Muscle of leg (tissue), 11 donors: ENCODE results near the gene ZFP90. TPM values are rescaled to one million over a fixed set of nuclear protein-coding genes. Genes with fewer than 3 reads are reported as not detected.
A peak's percentile ranks its signal among the peaks of the same experiment; 100 is the strongest.

ENCODE experiments used
- DNase-seq: peaks from one replicate; pipeline ENCODE4 v3.0.0; 2013
- H3K27ac ChIP-seq: one replicate; pipeline ENCODE4 v1.5.1; 2013; ENCODE audit warnings: mild to moderate bottlenecking, low read length, control low read depth
- H3K27me3 ChIP-seq: one replicate; pipeline ENCODE4 v1.6.1; 2013; ENCODE audit warnings: low read length; ENCODE audit not compliant: control insufficient read depth, insufficient read depth
- H3K36me3 ChIP-seq: one replicate; pipeline ENCODE4 v1.6.1; 2013; ENCODE audit warnings: low read length; ENCODE audit not compliant: control insufficient read depth, insufficient read depth
- H3K4me1 ChIP-seq: one replicate; pipeline ENCODE4 v1.6.1; 2013; ENCODE audit warnings: low read length; ENCODE audit not compliant: control insufficient read depth, insufficient read depth
- H3K4me3 ChIP-seq: one replicate; pipeline ENCODE4 v1.5.1; 2013; ENCODE audit warnings: low read length, control low read depth
- H3K9me3 ChIP-seq: replicated peaks from 2 replicates; pipeline ENCODE4 v1.6.1; 2013; ENCODE audit warnings: low read depth, low read length; ENCODE audit not compliant: control insufficient read depth
- WGBS: methylation state at CpG from one replicate; pipeline ENCODE4 v1.1.5; 2013; ENCODE audit warnings: missing lambda C conversion rate; ENCODE audit not compliant: insufficient coverage; 5-methylcytosine and 5-hydroxymethylcytosine counted together
- polyA plus RNA-seq, 8 donors: library from polyadenylated mRNA; unstranded; fragments of 120-200 nt; gene quantifications; one replicate each; pipeline versions ENCODE4 v1.2.1 to v1.2.3, GENCODE V29; 2013; ENCODE audit warnings: inconsistent platforms in 1 of 8, low replicate concordance in 1 of 8; ENCODE audit not compliant: insufficient read length in 8 of 8, insufficient read depth in 1 of 8
- total RNA-seq: library from RNA; stranded (reverse); fragments of 120-200 nt; gene quantifications from one replicate; pipeline ENCODE4 v1.2.4, GENCODE V29; 2013

Gene ZFP90
- total and polyA plus RNA-seq, 9 donors = 13.0 to 25.9 (median 17.2) TPM

- Histone ChIP-seq H3K27me3 (no peaks in the 10 kb centered on the region), H3K9me3 (peaks cover 56% of the 10 kb centered on the region), H3K36me3 (no peaks in the 10 kb centered on the region), H3K4me3 (no peak overlapping the region), H3K4me1 (no peaks in the 10 kb centered on the region), H3K27ac (no peak overlapping the region)
- WGBS = 94% methylated on average over 3 of the region's 3 CpGs
- DNase-seq = no peak
These were observed 35.4 kb downstream of the ZFP90 start for GRCh38 chr16:68574479-68574878.

GRCh38 chr16:68575082-68575481, 36.0 kb downstream of the ZFP90 start:
- 100% methylated on average over 1 of the region's 3 CpGs for WGBS
- Histone ChIP-seq H3K4me1 (no peaks in the 10 kb centered on the region), H3K36me3 (no peaks in the 10 kb centered on the region), H3K27me3 (no peaks in the 10 kb centered on the region), H3K4me3 (no peak overlapping the region), H3K9me3 (peaks cover 52% of the 10 kb centered on the region), H3K27ac (no peak overlapping the region)
- DNase-seq = no peak

GRCh38 chr16:68577352-68577853, 38.3 kb downstream of the ZFP90 start:
- DNase-seq = no peak
- Histone ChIP-seq H3K4me1 (no peaks in the 10 kb centered on the region), H3K27me3 (no peaks in the 10 kb centered on the region), H3K36me3 (no peaks in the 10 kb centered on the region), H3K27ac (no peak overlapping the region), H3K4me3 (no peak overlapping the region), H3K9me3 (peaks cover 40% of the 10 kb centered on the region)
- 100% methylated on average over 2 of the region's 2 CpGs for WGBS

GRCh38 chr16:68590201-68590994, 51.3 kb downstream of the ZFP90 start:
- peak; percentile 44 for DNase-seq
- H3K4me3 ChIP-seq = no peak overlapping the region
- H3K36me3 ChIP-seq = no peaks in the 10 kb centered on the region
- H3K9me3 ChIP-seq = no peaks in the 10 kb centered on the region
- 10% methylated on average over 25 of the region's 26 CpGs for WGBS
- no peak overlapping the region for H3K27ac ChIP-seq
- H3K4me1 ChIP-seq = no peaks in the 10 kb centered on the region
- no peaks in the 10 kb centered on the region for H3K27me3 ChIP-seq

GRCh38 chr16:68592466-68593337, 53.6 kb downstream of the ZFP90 start:
- WGBS = 100% methylated on average over 3 of the region's 5 CpGs
- H3K4me3 ChIP-seq = no peak overlapping the region
- no peaks in the 10 kb centered on the region for H3K36me3 ChIP-seq
- H3K4me1 ChIP-seq = no peaks in the 10 kb centered on the region
- H3K27ac ChIP-seq = no peak overlapping the region
- no peaks in the 10 kb centered on the region for H3K9me3 ChIP-seq
- no peaks in the 10 kb centered on the region for H3K27me3 ChIP-seq
- DNase-seq = no peak

- Histone ChIP-seq H3K36me3 (no peaks in the 10 kb centered on the region), H3K9me3 (no peaks in the 10 kb centered on the region), H3K4me3 (no peak overlapping the region), H3K4me1 (no peaks in the 10 kb centered on the region), H3K27me3 (no peaks in the 10 kb centered on the region), H3K27ac (no peak overlapping the region)
- 87% methylated on average over 3 of the region's 6 CpGs for WGBS
- no peak for DNase-seq
These were observed 57.2 kb downstream of the ZFP90 start for GRCh38 chr16:68596266-68596665.

- no peaks in the 10 kb centered on the region for H3K4me1 ChIP-seq
- no peak overlapping the region for H3K4me3 ChIP-seq
- no peak for DNase-seq
- H3K27ac ChIP-seq = no peak overlapping the region
- H3K9me3 ChIP-seq = no peaks in the 10 kb centered on the region
- H3K27me3 ChIP-seq = no peaks in the 10 kb centered on the region
- H3K36me3 ChIP-seq = no peaks in the 10 kb centered on the region
- WGBS = 100% methylated on average over 1 of the region's 1 CpG
These were observed 60.5 kb downstream of the ZFP90 start for GRCh38 chr16:68599586-68599985.

- WGBS = 49% methylated on average over 4 of the region's 5 CpGs
- H3K27me3 ChIP-seq = no peaks in the 10 kb centered on the region
- H3K27ac ChIP-seq = no peak overlapping the region
These were observed 66.7 kb downstream of the ZFP90 start for GRCh38 chr16:68605746-68606145.

GRCh38 chr16:68607443-68607842, 68.4 kb downstream of the ZFP90 start:
- Histone ChIP-seq H3K4me1 (no peaks in the 10 kb centered on the region), H3K27ac (no peak overlapping the region)
- WGBS = 96% methylated on average over 3 of the region's 7 CpGs

More at GRCh38 chr16:68605746-68606145, 66.7 kb downstream of the ZFP90 start:
- Histone ChIP-seq H3K9me3 (no peaks in the 10 kb centered on the region), H3K36me3 (no peaks in the 10 kb centered on the region), H3K4me1 (no peaks in the 10 kb centered on the region), H3K4me3 (no peak overlapping the region)
- DNase-seq = no peak

GRCh38 chr16:68608330-68608729, 69.2 kb downstream of the ZFP90 start:
- no peaks in the 10 kb centered on the region for H3K27me3 ChIP-seq
- no peak for DNase-seq
- no peaks in the 10 kb centered on the region for H3K4me1 ChIP-seq
- no peaks in the 10 kb centered on the region for H3K36me3 ChIP-seq
- H3K27ac ChIP-seq = no peak overlapping the region
- no CpG with 5 or more reads among the region's 2 CpGs for WGBS
- H3K4me3 ChIP-seq = no peak overlapping the region
- H3K9me3 ChIP-seq = peaks cover 1% of the 10 kb centered on the region

More at GRCh38 chr16:68607443-68607842, 68.4 kb downstream of the ZFP90 start:
- DNase-seq = no peak
- no peaks in the 10 kb centered on the region for H3K27me3 ChIP-seq
- H3K36me3 ChIP-seq = no peaks in the 10 kb centered on the region
- no peak overlapping the region for H3K4me3 ChIP-seq
- H3K9me3 ChIP-seq = no peaks in the 10 kb centered on the region
